Colonic mucosa (tissue), 4 donors: ENCODE data around the gene MEGF6. TPM values are rescaled to one million over a fixed set of nuclear protein-coding genes. Genes with fewer than 3 reads are reported as not detected.

Source experiments
- DNase-seq: peaks from one replicate; pipeline ENCODE4 v3.0.0-alpha.2; 2020
- H3K27ac ChIP-seq: fragments of 200-600 bp; one replicate; pipeline ENCODE4 v1.8.0; 2021
- H3K27me3 ChIP-seq: fragments of 200-600 bp; one replicate; pipeline ENCODE4 v1.8.0; 2021
- H3K36me3 ChIP-seq: fragments of 200-600 bp; one replicate; pipeline ENCODE4 v1.8.0; 2021
- H3K4me1 ChIP-seq: fragments of 200-600 bp; one replicate; pipeline ENCODE4 v1.8.0; 2021; ENCODE audit warnings: mild to moderate bottlenecking
- H3K4me3 ChIP-seq: fragments of 200-600 bp; one replicate; pipeline ENCODE4 v1.8.0; 2021
- H3K9ac ChIP-seq, 2 donors: one replicate each; pipeline ENCODE4 v1.7.0; 2013; ENCODE audit warnings: control low read depth in 2 of 2, low read depth in 2 of 2, low read length in 2 of 2
- H3K9me3 ChIP-seq: fragments of 200-600 bp; one replicate; pipeline ENCODE4 v1.8.0; 2021
- intact Hi-C: fragments of 100-400 bp; cut with DNase I; formaldehyde crosslinking; loops from one replicate; pipeline ENCODE4 v1.14.1; 2022
- total RNA-seq, 2 donors: library from RNA; stranded (reverse); fragmentation: NEBNext Ultra II Directional in 1 of 2; extraction: Animal tissue kit (Norgen Biotek cat#: 25700) in 1 of 2; gene quantifications; one replicate each; pipeline ENCODE4 v1.2.1, GENCODE V29; 2021
- TF ChIP-seq, protein P1 (sequence below): fragments of 200-600 bp; IDR thresholded peaks from one replicate; pipeline ENCODE4 v1.8.0; 2022; ENCODE audit warnings: antibody characterized with exemption, mild to moderate bottlenecking
- donor health status: healthy.
- donor health status: DM: no; HTN: no; CAD: no.
- donor health status: DM: no; HTN: no; CAD: no.

MEGF6 gene
- total RNA-seq, 2 donors from 2014 or later, result 5.2 to 6.4 TPM

DNA sequence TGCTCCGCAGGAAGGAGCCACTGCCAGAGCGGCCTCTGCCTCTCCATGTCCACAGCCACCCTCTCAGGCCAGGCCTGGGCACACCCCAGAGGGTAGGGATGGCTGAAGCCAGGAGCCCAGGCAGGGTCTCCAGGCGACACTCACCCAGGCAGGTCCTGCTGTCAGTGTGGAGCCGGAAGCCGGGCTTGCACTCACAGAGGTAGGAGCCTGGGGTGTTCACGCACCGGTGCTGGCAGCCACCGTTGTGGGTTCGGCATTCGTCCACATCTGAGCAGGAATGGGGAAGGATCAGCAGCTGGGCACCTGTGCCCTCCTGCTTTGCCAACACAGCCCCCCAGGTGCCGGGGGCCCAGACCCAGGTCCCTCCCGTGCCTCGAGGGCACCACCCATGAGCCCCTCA is 87.3 kb downstream of the MEGF6 start:
- no peak overlapping the region for H3K9ac ChIP-seq
- no peaks in the 10 kb centered on the region for H3K9me3 ChIP-seq
- TF ChIP-seq, protein P1, sequence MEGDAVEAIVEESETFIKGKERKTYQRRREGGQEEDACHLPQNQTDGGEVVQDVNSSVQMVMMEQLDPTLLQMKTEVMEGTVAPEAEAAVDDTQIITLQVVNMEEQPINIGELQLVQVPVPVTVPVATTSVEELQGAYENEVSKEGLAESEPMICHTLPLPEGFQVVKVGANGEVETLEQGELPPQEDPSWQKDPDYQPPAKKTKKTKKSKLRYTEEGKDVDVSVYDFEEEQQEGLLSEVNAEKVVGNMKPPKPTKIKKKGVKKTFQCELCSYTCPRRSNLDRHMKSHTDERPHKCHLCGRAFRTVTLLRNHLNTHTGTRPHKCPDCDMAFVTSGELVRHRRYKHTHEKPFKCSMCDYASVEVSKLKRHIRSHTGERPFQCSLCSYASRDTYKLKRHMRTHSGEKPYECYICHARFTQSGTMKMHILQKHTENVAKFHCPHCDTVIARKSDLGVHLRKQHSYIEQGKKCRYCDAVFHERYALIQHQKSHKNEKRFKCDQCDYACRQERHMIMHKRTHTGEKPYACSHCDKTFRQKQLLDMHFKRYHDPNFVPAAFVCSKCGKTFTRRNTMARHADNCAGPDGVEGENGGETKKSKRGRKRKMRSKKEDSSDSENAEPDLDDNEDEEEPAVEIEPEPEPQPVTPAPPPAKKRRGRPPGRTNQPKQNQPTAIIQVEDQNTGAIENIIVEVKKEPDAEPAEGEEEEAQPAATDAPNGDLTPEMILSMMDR, result no peak
- H3K4me1 ChIP-seq, result no peaks in the 10 kb centered on the region
- no peak for DNase-seq
- intact Hi-C loops, result no loop called here
- H3K27me3 ChIP-seq, result no peaks in the 10 kb centered on the region
- H3K36me3 ChIP-seq, result no peaks in the 10 kb centered on the region
- H3K4me3 ChIP-seq, result no peak overlapping the region
- no peak overlapping the region for H3K27ac ChIP-seq

DNA sequence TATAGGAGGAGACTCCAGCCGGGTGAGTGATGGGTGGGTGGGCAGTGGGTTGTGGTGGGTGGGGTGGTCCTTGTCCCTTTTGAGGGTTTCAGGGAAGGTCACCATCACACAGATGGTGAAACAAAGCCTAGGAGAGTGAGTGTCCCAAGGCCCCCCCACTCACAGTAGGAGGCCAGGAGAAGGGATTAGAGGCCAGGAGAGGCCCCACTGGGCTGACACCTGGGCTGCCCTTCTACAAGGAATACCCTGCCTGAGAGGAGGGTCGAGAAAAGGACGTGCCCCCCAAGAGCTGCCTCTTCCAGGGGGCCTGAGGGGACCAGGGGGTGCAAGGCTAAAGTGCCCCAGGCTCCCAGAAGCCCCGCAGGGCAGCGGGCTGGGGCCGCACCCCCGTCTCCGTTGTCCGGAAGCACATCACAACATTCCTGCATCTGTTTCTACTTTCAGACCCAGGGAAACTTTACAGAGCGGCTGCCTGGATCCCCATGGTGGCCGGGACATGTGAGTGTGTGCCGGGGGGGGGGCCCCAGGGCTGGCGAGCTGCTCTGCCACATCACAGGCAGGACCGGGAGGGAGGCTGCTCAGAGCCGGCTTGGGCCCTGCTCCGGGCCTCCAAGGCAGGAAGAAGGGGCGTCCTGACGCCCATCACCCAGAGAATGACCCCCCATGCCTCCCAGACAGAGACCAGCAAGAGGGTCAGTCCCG is 88.6 kb downstream of the MEGF6 start:
- Histone ChIP-seq H3K4me3 (no peak overlapping the region), H3K9ac (no peak overlapping the region), H3K9me3 (no peaks in the 10 kb centered on the region), H3K27ac (no peak overlapping the region), H3K4me1 (no peaks in the 10 kb centered on the region), H3K27me3 (no peaks in the 10 kb centered on the region), H3K36me3 (no peaks in the 10 kb centered on the region)
- TF ChIP-seq, protein P1, result no peak
- intact Hi-C loops, result no loop called here
- no peak for DNase-seq

DNA sequence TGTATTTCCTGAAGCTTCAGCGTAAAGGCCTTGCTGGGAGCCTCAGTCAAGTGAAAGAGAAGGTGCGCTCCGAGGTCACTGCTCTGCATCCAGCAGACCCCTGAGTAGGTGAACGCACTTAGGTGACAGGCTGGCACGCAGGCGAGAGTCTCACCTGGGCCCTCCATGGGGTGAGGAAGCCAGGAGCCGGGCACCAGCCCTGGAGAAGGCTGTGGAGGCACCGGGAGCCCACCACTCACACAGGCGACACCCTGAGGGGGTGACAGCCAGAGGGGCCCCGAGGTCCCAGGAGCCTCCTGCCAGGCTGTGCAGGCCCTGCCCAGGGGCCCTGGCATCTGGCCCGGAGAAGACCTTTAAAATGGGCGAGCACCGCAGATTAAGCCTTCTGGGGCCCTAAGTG is 89.2 kb downstream of the MEGF6 start:
- no peak for DNase-seq
- H3K27ac ChIP-seq, result no peak overlapping the region
- no peak overlapping the region for H3K9ac ChIP-seq
- TF ChIP-seq, protein P1, result no peak
- H3K27me3 ChIP-seq, result no peaks in the 10 kb centered on the region
- H3K4me1 ChIP-seq, result no peaks in the 10 kb centered on the region
- no peaks in the 10 kb centered on the region for H3K36me3 ChIP-seq
- no peak overlapping the region for H3K4me3 ChIP-seq
- intact Hi-C loops, result no loop called here
- no peaks in the 10 kb centered on the region for H3K9me3 ChIP-seq

DNA sequence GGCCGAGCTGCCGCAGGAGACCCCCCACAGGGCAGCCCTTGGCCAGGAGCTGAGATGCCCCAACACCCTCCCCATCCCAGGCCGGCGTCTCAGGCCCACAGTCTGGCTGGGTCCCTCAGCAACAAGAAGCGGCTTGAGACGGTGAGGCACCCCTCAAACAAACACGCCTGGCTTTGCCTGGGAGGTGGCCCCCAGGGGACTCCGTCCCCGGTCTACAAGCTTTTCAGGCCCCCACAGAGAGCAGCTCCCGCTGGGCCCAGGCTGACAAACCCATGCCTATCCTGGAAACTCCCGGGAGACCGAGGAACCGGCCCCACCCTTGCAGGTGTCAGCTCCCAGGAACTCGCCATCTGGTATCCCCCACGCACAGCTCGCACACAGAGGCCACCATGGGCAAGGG is 89.9 kb downstream of the MEGF6 start:
- Histone ChIP-seq H3K9me3 (no peaks in the 10 kb centered on the region), H3K9ac (no peak overlapping the region), H3K27me3 (no peaks in the 10 kb centered on the region), H3K27ac (no peak overlapping the region), H3K4me1 (no peaks in the 10 kb centered on the region), H3K36me3 (no peaks in the 10 kb centered on the region), H3K4me3 (no peak overlapping the region)
- intact Hi-C loops, result no loop called here
- DNase-seq, result no peak
- TF ChIP-seq, protein P1, result no peak

DNA sequence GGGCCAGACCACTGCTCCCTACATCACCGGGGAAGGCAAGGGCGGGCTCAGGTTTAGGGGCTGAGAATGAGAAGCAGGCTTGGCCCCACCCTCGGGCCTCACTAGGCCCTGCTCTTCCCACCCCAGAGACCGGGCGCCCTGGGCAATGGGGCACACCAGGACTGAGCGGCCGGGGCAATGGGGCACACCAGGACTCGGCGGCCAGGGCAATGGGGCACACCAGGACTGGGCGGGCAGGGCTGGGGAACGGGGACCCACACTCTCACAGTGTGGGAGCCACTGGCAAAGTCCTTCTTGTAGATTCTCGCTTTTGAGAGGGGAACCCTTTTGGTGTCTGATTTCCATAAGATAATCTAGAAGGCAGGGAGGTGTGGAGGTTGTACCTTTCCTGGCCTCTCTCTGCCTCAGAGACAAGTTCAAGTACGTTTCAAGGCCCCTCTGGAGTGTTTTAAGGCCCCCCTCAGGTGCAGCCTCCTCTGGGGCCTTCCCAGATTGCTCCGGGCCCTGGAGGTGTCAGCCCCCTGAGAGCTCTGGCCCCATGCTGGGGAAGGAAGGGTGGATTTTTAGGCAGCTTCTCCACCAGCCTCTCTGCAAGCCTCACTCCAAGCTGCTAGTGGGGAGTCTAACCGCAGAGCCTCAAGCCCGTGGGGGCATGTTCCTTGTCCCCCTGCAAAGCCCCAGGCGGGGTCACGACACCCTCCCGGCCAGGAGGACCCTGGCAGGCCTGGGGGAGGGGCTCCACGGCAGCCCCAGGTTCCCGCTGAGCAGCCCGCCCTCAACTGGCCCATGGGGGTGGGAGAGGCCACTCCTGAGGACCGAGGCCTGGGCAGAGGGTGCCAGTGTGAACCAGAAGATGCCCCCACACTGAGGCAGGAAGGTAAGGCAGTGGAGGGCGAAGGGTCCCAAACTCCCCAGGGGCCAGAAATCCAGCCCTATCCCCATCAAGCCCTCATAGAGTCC is 90.6 kb downstream of the MEGF6 start:
- no peak overlapping the region for H3K4me3 ChIP-seq
- TF ChIP-seq, protein P1, result no peak
- intact Hi-C loops, result no loop called here
- no peaks in the 10 kb centered on the region for H3K36me3 ChIP-seq
- no peaks in the 10 kb centered on the region for H3K27me3 ChIP-seq
- no peaks in the 10 kb centered on the region for H3K4me1 ChIP-seq
- DNase-seq, result no peak
- no peaks in the 10 kb centered on the region for H3K9me3 ChIP-seq
- no peak overlapping the region for H3K27ac ChIP-seq
- no peak overlapping the region for H3K9ac ChIP-seq
